ENCODE data around the gene DHCR7.

The DHCR7 gene

DNA sequence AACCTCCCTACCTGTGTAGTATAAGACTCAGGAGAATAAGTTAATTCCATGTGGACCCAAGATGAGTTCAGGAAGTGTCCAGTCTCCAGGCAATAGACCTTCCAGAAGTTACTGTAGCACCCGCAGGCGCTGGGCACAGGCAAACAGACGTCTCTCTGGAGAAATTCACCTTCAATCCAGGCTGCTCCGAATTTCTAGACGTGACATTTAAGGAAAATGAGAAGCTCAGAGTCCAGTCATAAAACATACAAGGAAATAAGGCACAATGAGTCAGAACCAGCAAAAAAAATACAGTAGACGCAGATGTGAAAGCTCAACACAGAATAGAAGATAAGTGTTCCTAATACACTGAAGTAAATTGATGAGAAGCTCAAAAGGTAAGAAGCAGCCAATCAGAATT, 19.0 kb upstream of the DHCR7 start:
- no peaks in the 10 kb centered on the region for H3K27me3 ChIP-seq (ENCODE audit: control insufficient read depth, insufficient read depth, low read length)
- no peak overlapping the region for H3K27ac ChIP-seq (ENCODE audit: low read length)
- no peak for DNase-seq (ENCODE audit: low read depth, low spot score)
- no peaks in the 10 kb centered on the region for H3K9me3 ChIP-seq (ENCODE audit: control insufficient read depth, insufficient read depth, low read length)
- no CpG with 5 or more reads among the region's 6 CpGs for WGBS (ENCODE audit: insufficient coverage, insufficient read length)
- H3K4me1 ChIP-seq (ENCODE audit: control insufficient read depth, insufficient read depth, low read length), result no peaks in the 10 kb centered on the region
- H3K36me3 ChIP-seq (ENCODE audit: control insufficient read depth, insufficient read depth, low read length), result no peaks in the 10 kb centered on the region; the same call in 1 of the 2 replicates
- H3K4me3 ChIP-seq (ENCODE audit: low read length), result no peak overlapping the region

DNA sequence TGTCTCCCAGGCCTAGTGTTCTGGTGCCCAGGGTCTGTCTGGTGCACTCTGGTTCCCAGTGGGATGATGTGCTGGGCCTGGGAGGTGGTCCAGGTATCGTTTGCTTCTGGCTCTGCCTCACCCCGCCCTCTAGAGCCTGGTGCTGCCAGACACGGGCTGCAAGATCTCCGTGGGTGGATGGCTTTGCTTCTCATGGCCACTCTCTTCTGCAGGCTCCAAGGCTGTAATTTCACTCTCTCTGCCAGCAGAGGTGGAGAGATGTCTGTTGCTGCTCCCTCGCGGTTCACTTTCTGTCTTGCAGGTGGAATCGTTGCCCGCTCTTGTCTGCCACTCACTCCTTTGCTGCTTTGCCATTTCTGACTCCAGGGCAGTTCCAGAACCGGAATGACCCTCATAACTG, 18.2 kb upstream of the DHCR7 start:
- H3K9me3 ChIP-seq (ENCODE audit: control insufficient read depth, insufficient read depth, low read length), result no peaks in the 10 kb centered on the region
- no peaks in the 10 kb centered on the region for H3K27me3 ChIP-seq (ENCODE audit: control insufficient read depth, insufficient read depth, low read length)
- no peak overlapping the region for H3K27ac ChIP-seq (ENCODE audit: low read length)
- no peak overlapping the region for H3K4me3 ChIP-seq (ENCODE audit: low read length)
- no peaks in the 10 kb centered on the region for H3K4me1 ChIP-seq (ENCODE audit: control insufficient read depth, insufficient read depth, low read length)
- no CpG with 5 or more reads among the region's 9 CpGs for WGBS (ENCODE audit: insufficient coverage, insufficient read length)
- no peaks in the 10 kb centered on the region; the same call in 1 of the 2 replicates for H3K36me3 ChIP-seq (ENCODE audit: control insufficient read depth, insufficient read depth, low read length)
- DNase-seq (ENCODE audit: low read depth, low spot score), result no peak

DNA sequence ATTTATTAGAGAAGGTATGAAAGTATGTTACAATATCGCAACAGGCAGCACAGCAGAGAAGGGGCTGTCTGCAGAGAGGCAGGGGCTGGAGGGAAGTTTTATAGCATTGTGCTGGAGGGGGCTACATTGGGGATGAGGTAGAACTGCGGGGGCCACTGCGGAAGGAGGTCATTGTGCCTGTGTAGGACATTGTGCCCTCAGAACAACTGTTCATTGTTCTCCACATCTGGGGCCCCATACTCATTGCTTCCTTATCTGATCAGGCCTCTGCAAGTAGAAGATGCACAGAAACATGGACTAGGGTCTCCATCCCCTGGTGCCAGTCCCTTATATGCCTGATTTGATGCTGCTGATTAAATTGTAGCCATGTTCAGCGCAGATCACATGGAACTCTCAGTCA, 16.9 kb upstream of the DHCR7 start:
- no peak for DNase-seq (ENCODE audit: low read depth, low spot score)
- no peaks in the 10 kb centered on the region for H3K9me3 ChIP-seq (ENCODE audit: control insufficient read depth, insufficient read depth, low read length)
- no CpG with 5 or more reads among the region's 4 CpGs for WGBS (ENCODE audit: insufficient coverage, insufficient read length)
- H3K36me3 ChIP-seq (ENCODE audit: control insufficient read depth, insufficient read depth, low read length), result peaks cover 1% of the 10 kb centered on the region; the same call in 1 of the 2 replicates
- H3K4me3 ChIP-seq (ENCODE audit: low read length), result no peak overlapping the region
- no peaks in the 10 kb centered on the region for H3K27me3 ChIP-seq (ENCODE audit: control insufficient read depth, insufficient read depth, low read length)
- no peak overlapping the region for H3K27ac ChIP-seq (ENCODE audit: low read length)
- no peaks in the 10 kb centered on the region for H3K4me1 ChIP-seq (ENCODE audit: control insufficient read depth, insufficient read depth, low read length)

DNA sequence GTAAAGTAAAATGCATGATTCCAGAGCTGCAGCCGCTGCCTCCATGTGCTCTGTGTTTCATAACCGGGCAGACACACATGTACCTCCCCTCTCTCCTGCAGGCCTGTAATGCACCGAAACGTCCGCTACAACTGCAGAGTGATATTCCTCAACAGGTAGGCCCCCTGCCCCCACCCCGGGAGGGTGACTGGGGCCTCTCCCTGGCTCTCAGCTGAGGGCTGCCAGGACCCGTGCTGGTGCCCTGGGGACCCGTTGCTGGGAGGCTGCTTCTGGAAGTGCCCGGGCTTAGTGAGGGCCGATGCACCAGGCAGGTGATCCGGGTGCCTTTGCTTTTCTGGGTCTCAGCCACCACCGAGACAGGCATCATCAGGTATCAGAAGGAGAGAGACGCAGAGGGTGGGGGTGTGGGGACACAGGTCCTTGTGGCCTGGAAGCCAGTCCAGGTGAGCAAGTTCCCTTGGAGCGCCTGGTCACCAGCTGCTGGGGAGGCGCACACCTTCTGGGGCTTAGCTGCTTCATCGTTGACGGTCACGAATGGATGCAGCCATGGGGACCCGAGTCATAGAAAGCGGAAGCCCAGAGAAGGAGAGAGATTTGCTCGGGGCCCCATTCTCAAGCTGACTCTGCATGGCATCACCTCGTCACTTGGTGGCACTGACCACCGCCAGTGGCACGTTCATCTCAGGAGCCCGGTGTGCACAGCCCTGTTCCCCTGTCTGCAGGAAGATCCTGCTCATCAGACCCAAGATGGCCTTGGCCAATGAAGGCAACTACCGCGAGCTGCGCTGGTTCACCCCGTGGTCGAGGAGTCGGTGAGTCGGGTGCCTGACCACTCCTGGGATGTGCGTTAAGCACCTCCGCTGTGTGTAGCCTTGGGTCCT, 15.4 kb upstream of the DHCR7 start:
- Histone ChIP-seq H3K27ac (ENCODE audit: low read length) (no peak overlapping the region), H3K4me1 (ENCODE audit: control insufficient read depth, insufficient read depth, low read length) (no peaks in the 10 kb centered on the region), H3K9me3 (ENCODE audit: control insufficient read depth, insufficient read depth, low read length) (no peaks in the 10 kb centered on the region), H3K36me3 (ENCODE audit: control insufficient read depth, insufficient read depth, low read length) (peaks cover 12% of the 10 kb centered on the region), H3K27me3 (ENCODE audit: control insufficient read depth, insufficient read depth, low read length) (no peaks in the 10 kb centered on the region), H3K4me3 (ENCODE audit: low read length) (no peak overlapping the region)
- WGBS (ENCODE audit: insufficient coverage, insufficient read length), result no CpG with 5 or more reads among the region's 34 CpGs
- DNase-seq (ENCODE audit: low read depth, low spot score), result no peak

DNA sequence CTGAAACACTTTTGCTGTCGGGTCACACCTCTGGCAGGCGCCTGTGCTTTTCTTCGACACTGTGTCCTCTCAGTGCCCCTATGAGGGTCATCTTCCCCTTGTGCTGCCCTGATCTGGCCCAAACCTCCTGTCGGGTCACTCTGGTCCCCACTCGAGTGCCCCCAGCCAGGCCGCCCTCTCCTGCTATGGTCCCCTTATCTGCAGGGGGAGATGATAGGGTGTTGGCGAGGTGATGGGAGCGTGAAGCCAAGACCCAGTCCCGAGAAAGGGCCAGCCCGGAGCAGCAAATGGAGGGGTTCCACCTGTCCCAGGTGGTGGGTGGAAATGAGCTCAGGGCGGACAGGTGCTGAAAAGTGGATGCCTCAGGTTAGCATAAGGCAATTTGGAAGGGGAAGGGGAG, 14.5 kb upstream of the DHCR7 start:
- no CpG with 5 or more reads among the region's 11 CpGs for WGBS (ENCODE audit: insufficient coverage, insufficient read length)
- Histone ChIP-seq H3K4me3 (ENCODE audit: low read length) (no peak overlapping the region), H3K4me1 (ENCODE audit: control insufficient read depth, insufficient read depth, low read length) (no peaks in the 10 kb centered on the region), H3K27ac (ENCODE audit: low read length) (no peak overlapping the region), H3K36me3 (ENCODE audit: control insufficient read depth, insufficient read depth, low read length) (peaks cover 12% of the 10 kb centered on the region), H3K27me3 (ENCODE audit: control insufficient read depth, insufficient read depth, low read length) (no peaks in the 10 kb centered on the region), H3K9me3 (ENCODE audit: control insufficient read depth, insufficient read depth, low read length) (no peaks in the 10 kb centered on the region)
- DNase-seq (ENCODE audit: low read depth, low spot score), result no peak

DNA sequence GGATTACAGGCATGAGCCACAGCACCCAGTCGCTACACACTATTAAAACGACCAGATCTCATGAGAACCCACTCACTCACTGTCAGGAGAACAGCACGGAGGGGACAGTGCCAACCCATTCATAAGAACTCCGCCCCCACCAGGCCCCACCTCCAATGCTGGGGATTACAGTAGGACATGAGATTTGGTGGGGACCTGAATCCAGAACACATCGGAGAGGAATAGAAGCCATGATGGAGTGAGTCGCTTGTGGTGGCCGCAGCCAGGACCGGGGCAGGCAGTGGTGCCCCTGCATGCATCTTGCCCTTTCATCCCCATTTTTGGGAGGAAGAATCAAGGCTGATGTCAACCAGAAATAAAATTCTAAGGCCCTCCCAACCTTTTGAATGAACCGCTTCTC, 13.5 kb upstream of the DHCR7 start:
- Histone ChIP-seq H3K4me1 (ENCODE audit: control insufficient read depth, insufficient read depth, low read length) (no peaks in the 10 kb centered on the region), H3K9me3 (ENCODE audit: control insufficient read depth, insufficient read depth, low read length) (no peaks in the 10 kb centered on the region), H3K4me3 (ENCODE audit: low read length) (no peak overlapping the region), H3K36me3 (ENCODE audit: control insufficient read depth, insufficient read depth, low read length) (peaks cover 15% of the 10 kb centered on the region), H3K27me3 (ENCODE audit: control insufficient read depth, insufficient read depth, low read length) (no peaks in the 10 kb centered on the region), H3K27ac (ENCODE audit: low read length) (no peak overlapping the region)
- no peak for DNase-seq (ENCODE audit: low read depth, low spot score)
- WGBS (ENCODE audit: insufficient coverage, insufficient read length), result no CpG with 5 or more reads among the region's 9 CpGs

DNA sequence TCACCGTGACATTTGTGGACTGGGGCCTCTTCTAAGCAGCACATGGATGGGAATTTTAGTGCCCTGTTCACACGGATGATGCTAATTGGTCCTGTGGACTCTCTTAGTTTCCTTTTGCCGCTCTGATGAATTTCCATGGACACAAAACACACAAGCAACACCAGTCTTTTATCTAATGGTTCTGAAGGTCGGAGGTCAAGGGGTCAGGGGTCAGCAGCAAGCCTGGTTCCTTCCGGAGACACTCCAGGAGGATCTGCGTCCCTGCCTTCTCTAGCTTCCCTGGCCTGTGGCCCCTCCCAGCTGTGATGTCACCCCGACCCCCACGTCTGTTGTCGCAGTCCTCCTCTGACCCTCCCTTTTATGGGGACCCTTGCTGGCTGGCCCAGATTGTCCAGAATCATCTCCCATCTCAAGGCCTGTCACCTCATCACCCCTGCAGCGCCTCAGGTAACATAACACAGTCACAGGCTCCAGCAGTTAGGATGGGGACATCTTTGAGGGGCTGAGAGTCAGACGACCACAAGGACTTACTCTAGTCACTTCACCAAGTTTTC, 11.7 kb upstream of the DHCR7 start:
- Histone ChIP-seq H3K27me3 (ENCODE audit: control insufficient read depth, insufficient read depth, low read length) (no peaks in the 10 kb centered on the region), H3K27ac (ENCODE audit: low read length) (no peak overlapping the region), H3K4me1 (ENCODE audit: control insufficient read depth, insufficient read depth, low read length) (no peaks in the 10 kb centered on the region), H3K9me3 (ENCODE audit: control insufficient read depth, insufficient read depth, low read length) (no peaks in the 10 kb centered on the region), H3K4me3 (ENCODE audit: low read length) (no peak overlapping the region), H3K36me3 (ENCODE audit: control insufficient read depth, insufficient read depth, low read length) (peaks cover 19% of the 10 kb centered on the region)
- DNase-seq (ENCODE audit: low read depth, low spot score), result no peak
- WGBS (ENCODE audit: insufficient coverage, insufficient read length), result no CpG with 5 or more reads among the region's 11 CpGs

DNA sequence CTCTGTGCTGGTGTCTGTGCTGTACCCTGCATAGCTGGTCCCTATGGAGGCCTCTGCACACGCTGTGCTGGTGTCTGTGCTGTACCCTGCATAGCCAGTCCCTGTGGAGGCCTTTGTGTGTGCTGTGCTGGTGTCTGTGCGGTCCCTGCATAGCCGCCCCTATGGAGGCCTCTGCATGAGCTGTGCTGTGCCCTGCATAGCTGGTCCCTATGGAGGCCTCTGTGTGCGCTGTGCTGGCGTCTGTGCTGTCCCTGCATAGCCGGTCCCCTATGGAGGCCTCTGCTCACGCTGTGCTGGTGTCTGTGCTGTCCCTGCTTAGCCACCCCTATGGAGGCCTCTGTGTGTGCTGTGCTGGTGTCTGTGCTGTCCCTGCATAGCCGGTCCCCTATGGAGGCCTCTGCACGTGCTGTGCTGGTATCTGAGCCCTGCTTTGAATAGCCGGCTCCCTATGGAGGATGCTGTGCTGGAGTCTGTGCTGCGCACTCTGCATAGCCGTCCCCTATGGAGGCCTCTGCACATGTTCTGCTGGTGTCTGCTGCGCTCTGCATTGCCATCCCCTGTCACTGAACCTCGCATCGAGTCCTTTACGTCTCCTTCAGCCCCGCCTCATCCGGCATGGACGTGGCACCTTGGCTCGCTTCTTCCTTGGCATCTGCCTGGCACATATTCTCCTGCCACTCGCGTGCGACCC, 11.0 kb upstream of the DHCR7 start:
- Histone ChIP-seq H3K36me3 (ENCODE audit: control insufficient read depth, insufficient read depth, low read length) (peaks cover 19% of the 10 kb centered on the region), H3K4me1 (ENCODE audit: control insufficient read depth, insufficient read depth, low read length) (no peaks in the 10 kb centered on the region), H3K4me3 (ENCODE audit: low read length) (no peak overlapping the region), H3K27ac (ENCODE audit: low read length) (no peak overlapping the region), H3K9me3 (ENCODE audit: control insufficient read depth, insufficient read depth, low read length) (no peaks in the 10 kb centered on the region), H3K27me3 (ENCODE audit: control insufficient read depth, insufficient read depth, low read length) (no peaks in the 10 kb centered on the region)
- no CpG with 5 or more reads among the region's 23 CpGs for WGBS (ENCODE audit: insufficient coverage, insufficient read length)
- DNase-seq (ENCODE audit: low read depth, low spot score), result no peak

DNA sequence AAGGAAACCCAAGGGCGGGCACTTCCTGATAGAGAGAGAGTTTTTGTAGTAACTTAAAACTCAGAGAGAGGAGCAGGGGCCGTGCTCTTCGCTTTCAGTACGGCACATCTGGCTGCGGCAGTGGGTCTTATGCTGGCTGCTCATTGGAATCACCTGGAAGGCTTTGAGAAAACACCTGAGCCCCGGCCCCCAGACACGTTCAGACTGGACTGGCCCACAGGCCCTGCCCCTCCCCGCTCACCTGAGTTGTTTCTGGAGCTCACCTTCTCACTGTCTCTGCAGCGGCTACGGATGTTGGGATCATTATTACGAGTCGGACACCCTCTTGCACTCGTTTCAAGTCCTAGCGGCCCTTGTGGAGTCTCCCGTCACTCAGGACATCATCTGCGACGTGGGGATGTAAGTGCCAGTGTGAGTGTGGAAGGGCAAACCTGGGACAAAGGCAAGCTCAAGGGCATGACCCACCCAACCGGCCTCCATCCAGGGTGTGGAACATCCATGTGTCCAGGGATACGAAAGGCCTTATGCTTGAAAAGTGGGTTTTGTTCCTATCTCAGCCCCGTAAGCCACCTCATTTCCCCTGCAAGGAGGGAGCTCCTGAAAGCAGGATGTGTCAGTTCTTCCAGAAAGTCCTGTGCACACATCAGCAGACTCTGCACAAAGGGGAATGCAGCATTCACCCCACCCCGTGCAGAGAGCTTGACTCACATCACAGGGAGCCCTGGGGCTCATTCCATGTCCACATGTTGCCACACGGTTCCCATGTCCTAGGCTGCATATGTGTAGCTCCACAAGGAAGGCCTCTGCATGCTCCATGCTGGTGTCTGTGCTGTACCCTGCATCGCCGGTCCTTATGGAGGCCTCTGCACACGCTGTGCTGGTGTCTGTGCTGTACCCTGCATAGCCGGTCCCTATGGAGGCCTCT, 10.2 kb upstream of the DHCR7 start:
- WGBS (ENCODE audit: insufficient coverage, insufficient read length), result no CpG with 5 or more reads among the region's 26 CpGs
- H3K4me1 ChIP-seq (ENCODE audit: control insufficient read depth, insufficient read depth, low read length), result no peaks in the 10 kb centered on the region
- no peak for DNase-seq (ENCODE audit: low read depth, low spot score)
- H3K4me3 ChIP-seq (ENCODE audit: low read length), result no peak overlapping the region
- no peak overlapping the region for H3K27ac ChIP-seq (ENCODE audit: low read length)
- H3K9me3 ChIP-seq (ENCODE audit: control insufficient read depth, insufficient read depth, low read length), result no peaks in the 10 kb centered on the region
- no peaks in the 10 kb centered on the region for H3K27me3 ChIP-seq (ENCODE audit: control insufficient read depth, insufficient read depth, low read length)
- H3K36me3 ChIP-seq (ENCODE audit: control insufficient read depth, insufficient read depth, low read length), result peaks cover 19% of the 10 kb centered on the region

DNA sequence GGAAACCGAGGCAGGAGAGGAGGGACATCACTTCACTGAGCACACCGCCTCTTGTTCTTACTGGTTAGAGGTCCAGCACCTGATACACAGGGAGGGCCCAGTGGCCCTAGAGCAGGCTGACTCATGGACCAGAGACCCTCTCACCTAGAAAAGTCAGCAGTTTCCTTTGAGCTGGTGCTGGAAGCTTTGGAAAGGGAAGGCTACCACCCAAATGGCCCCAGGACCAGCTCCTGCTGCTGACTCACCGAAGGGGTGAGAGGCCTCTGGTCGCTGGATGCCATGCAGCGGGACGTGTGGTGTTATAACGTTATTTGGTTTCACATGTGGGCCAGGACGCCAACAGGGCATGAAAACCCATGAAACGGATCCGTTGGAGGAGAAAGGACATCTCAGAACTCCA, 8.6 kb upstream of the DHCR7 start:
- WGBS (ENCODE audit: insufficient coverage, insufficient read length), result no CpG with 5 or more reads among the region's 10 CpGs
- Histone ChIP-seq H3K36me3 (ENCODE audit: control insufficient read depth, insufficient read depth, low read length) (peaks cover 19% of the 10 kb centered on the region), H3K27ac (ENCODE audit: low read length) (no peak overlapping the region), H3K4me3 (ENCODE audit: low read length) (no peak overlapping the region), H3K27me3 (ENCODE audit: control insufficient read depth, insufficient read depth, low read length) (no peaks in the 10 kb centered on the region), H3K9me3 (ENCODE audit: control insufficient read depth, insufficient read depth, low read length) (no peaks in the 10 kb centered on the region), H3K4me1 (ENCODE audit: control insufficient read depth, insufficient read depth, low read length) (no peaks in the 10 kb centered on the region)
- no peak for DNase-seq (ENCODE audit: low read depth, low spot score)
